ENCODE data around the gene RFX3.

RFX3 gene

GRCh38 chr9:3513265-3513818 is 12.5 kb downstream of the RFX3 start:
- peak; percentile 48 for DNase-seq

GRCh38 chr9:3511551-3511950 is 14.2 kb downstream of the RFX3 start:
- peak; percentile 24 for DNase-seq

GRCh38 chr9:3510796-3511195 is 15.0 kb downstream of the RFX3 start:
- DNase-seq: no peak

- DNase-seq: peak; percentile 32
Measured at GRCh38 chr9:3509926-3510325, 15.9 kb downstream of the RFX3 start.

GRCh38 chr9:3508521-3509291 is 17.1 kb downstream of the RFX3 start:
- peak; percentile 55 for DNase-seq

- DNase-seq: no peak
Measured at GRCh38 chr9:3508078-3508431, 17.7 kb downstream of the RFX3 start.

GRCh38 chr9:3507395-3508077 is 18.3 kb downstream of the RFX3 start:
- DNase-seq: peak; percentile 77

- no peak for DNase-seq
Measured at GRCh38 chr9:3506164-3506563, 19.6 kb downstream of the RFX3 start.

GRCh38 chr9:3502560-3503398 is 23.0 kb downstream of the RFX3 start:
- no peak for DNase-seq

GRCh38 chr9:3500044-3500443 is 25.8 kb downstream of the RFX3 start:
- no peak for DNase-seq

- no peak for DNase-seq
Measured at GRCh38 chr9:3498691-3499090, 27.1 kb downstream of the RFX3 start.

GRCh38 chr9:3497857-3498256 is 27.9 kb downstream of the RFX3 start:
- no peak for DNase-seq

- no peak for DNase-seq
Measured at GRCh38 chr9:3497401-3497800, 28.4 kb downstream of the RFX3 start.

GRCh38 chr9:3495855-3496254 is 29.9 kb downstream of the RFX3 start:
- DNase-seq: no peak

- DNase-seq: no peak
Measured at GRCh38 chr9:3492214-3492613, 33.6 kb downstream of the RFX3 start.

- no peak for DNase-seq
Measured at GRCh38 chr9:3491450-3491849, 34.4 kb downstream of the RFX3 start.

GRCh38 chr9:3490957-3491356 is 34.8 kb downstream of the RFX3 start:
- DNase-seq: no peak

- DNase-seq: no peak
Measured at GRCh38 chr9:3482578-3482977, 43.2 kb downstream of the RFX3 start.

- no peak for DNase-seq
Measured at GRCh38 chr9:3480353-3480655, 45.5 kb downstream of the RFX3 start.

- DNase-seq: no peak
Measured at GRCh38 chr9:3479514-3480352, 46.1 kb downstream of the RFX3 start.

- no peak for DNase-seq
Measured at GRCh38 chr9:3478549-3478953, 47.2 kb downstream of the RFX3 start.

- DNase-seq: no peak
Measured at GRCh38 chr9:3477236-3477834, 48.5 kb downstream of the RFX3 start.

Measured in hematopoietic multipotent progenitor cell treated with erythropoietin and hydrocortisone succinate and interleukin-3 and kit ligand, for 6 days (in vitro differentiated cells).